NCI-H2227 (cell line): ENCODE data around the gene SKP1.

Source experiments
- DNase-seq: peaks from one replicate; lab custom pipeline; 2025; ENCODE audit not compliant: unreplicated experiment; lab: John Stamatoyannopoulos, UW

SKP1 gene

DNA sequence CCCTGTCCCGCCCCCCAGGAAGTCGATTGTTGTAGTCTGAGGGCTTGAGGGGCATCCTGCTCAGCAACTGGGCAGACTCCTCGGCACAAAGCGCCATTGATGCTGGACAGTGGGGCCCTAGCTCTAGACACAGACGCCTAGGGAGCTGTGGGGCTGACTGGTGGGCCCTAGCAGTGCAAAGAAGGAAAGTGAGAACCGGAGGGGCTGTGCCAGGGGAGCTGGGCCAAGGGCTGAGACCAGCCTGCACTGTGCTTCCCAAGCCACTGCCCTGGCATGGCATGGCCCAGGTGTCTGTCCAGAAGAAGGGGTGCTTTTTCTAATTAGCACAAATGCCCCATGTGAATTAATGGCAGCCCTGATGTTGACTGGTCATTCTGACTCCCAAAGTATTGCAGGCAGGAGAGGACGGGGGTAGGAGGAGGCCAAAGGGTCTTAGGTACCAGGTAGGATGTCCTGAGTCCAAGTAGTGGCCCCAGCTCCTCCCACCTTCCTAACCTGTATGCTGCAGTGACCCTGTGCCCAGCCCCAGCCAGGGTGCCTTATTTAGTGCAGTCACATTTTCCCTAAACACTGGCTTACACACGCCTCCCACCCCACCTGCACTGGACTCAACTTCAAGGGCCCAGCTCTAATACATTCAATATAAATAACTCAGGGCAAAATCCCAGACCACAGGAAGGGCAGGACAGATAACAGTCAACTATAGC lies 46.4 kb downstream of the SKP1 start:
- no peak for DNase-seq

DNA sequence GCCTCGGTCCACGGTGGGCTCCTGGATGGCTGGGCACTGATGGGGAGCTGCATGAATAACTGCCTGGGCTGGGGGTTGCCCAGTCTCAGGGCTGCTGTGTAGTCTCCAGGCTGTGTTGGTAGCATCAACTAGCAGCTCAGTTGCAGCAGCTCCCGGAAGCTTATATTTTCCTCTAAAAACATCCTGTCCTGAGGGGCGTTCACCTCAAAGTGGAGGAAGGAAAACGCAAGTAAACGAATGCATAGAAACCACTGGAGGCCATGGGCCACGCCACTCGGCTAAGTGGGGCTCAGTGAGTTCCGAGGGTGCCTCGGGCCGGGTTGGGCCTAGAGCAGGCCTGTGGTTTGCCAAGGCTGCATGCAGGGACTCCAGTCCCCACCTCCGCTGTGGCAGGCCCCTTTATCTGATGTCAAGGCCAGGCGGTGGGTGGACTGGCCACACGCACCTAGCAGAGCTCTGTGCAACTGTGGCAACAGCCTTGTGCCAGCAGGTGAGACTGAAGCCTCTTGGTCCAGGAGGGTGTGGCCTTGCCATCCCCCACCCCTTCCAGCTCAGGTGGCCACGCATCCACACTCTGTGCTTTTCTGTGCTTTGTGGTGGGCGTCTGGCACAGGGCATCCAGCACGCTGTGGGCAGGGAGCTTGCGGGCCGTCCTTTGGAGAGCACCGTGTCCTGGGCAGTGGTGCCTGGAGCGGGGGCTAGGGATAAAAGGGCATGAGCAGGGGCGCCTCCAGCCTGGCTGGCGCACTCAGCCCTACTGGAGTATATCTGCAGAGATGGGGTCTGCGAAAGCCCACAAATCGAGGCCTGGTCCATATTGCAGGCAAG lies 47.1 kb downstream of the SKP1 start:
- no peak for DNase-seq

GRCh38 chr5:134128648-134128995 lies 48.1 kb downstream of the SKP1 start:
- DNase-seq = no peak

DNA sequence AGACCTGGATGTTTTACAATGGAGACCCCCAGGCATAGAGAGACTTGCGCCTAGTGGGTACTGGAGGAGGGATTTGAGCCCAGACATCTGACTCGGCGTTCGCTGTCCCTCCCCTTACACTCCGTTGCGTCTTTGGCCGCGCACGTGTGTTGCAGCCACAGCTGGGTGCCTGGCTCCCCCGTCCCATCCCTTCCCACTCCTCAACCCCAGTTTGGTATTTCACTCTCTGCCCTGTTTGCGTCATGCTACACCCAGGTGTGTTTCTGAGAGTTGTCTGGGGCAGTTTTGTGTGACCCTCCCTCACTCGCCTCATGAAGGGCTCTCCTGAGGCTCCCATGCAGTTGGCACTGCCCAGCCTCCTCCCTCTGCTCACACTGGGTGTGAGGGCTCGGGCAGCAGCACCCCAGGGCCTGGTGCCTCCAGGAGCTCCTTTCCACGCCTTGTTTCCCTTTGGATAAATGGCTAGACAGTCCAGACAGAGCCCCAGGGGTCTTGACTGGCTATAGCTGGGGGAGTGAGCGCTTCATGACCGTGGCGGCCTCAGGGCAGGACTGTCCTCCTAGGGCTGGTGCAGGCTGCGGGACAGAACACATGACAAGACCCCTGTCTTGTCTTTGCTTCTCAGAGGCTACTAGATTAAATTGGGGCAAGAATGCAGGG lies 48.6 kb downstream of the SKP1 start:
- DNase-seq = no peak

- no peak for DNase-seq
Observed at GRCh38 chr5:134127376-134127861, 49.3 kb downstream of the SKP1 start.

- DNase-seq = no peak
Observed at GRCh38 chr5:134125039-134126015, 51.4 kb downstream of the SKP1 start.

- no peak for DNase-seq
Observed at GRCh38 chr5:134124289-134125038, 52.3 kb downstream of the SKP1 start.

DNA sequence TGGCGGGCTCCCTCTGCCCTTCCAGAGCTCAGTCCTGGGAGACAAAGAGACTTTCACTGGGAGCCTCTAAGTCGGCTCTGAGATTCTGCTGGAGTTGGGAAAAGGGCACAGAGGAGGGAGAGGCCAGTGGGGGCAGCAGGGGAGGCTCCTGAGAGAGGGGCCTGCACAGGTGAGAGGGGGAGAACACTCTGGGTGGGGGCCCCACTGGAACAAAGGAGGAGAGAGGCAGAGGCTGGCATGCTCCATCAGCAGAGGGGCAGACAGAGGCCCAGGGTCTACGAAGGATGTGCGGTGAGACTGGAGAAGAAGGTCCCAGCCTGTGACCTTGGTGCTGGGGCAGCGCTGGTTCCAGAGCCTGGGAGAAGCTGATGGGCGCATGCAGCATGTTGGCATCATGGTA lies 53.4 kb downstream of the SKP1 start:
- no peak for DNase-seq

- no peak for DNase-seq
Observed at GRCh38 chr5:134122530-134122929, 54.2 kb downstream of the SKP1 start.

DNA sequence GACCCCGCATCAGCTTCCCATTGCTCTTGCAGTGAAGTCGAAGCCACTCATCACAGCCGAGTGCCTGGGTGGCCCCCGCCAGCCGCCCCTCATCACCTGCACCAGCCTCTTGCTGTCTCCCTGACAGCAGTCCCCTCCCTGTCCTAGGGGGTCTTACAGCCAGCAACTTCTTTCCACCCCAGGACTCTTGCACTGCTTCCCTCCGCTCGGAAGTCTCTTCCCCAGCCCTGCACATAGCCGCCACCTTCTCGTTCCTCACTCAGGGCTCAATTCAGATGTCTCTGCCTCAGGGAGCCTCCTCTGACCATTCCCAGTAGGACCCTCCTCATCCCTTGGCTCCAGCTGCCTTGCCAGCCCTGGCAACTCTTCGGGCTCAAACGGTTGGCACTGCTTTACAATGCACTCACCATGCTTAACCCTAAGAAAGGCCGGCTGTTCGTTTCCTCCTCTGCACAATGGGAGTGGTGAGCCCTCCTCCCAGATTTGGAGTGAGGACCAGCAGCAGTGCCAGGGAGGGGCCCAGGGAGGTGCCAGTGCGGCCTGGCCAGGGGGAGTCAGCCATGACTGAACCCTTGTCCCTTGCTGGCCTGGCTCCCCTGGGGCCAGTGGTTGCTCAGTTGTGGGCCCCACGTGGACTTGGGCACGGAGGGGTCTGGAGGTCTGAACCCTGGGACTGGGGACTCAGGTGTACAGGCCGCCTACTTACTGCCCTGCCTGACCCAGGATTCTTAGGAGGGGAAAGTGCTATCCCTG lies 56.2 kb downstream of the SKP1 start:
- no peak for DNase-seq

DNA sequence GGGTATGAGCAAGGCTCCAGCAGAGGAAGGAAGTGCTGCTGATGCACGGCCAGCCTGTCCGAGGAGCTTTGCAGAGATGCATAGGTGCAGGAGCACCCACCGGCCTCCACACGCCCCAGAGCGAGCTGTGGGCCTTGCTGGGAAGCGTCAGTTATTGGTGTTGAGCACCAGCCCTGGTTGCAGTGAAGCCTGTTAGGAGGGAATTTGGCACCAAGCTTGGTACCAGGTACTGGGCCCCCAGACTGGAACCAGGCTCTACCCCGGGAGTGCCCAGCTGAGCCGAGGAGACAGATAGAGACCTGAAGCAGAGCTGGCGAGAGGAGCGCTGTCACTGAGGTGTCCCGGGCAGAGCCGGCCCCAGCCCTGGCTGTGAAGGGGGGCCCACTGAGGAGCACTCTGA lies 57.0 kb downstream of the SKP1 start:
- DNase-seq = no peak

DNA sequence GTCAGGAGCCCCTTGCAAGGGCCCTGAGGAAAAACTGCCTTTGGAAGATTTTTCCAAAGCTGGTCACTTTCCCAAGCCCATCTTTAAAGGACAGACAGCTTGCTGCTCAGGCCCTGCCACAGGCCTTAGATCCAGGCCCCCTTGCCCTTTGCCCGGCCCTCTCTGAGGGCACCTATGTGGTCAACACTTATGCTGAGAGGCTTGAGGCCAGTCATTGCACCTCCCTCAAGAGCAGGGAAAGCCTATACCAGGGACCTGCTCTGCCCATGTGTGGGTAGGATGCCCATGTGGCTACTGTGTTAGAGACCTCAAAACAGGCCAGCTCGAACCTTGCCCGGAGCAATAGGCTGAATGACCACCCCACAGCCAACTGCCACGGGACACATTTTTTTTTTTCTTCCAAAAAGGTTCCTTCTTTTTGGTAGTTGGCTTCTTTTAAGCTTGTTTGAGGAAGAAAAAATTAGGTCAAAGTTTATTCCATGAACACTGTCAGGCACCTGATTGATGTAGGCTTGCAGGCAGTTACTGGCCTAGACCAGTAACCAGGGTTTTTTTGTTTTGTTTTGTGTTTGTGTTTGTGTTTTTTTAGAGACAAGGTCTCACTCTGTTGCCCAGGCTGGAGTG lies 58.4 kb downstream of the SKP1 start:
- no peak for DNase-seq

DNA sequence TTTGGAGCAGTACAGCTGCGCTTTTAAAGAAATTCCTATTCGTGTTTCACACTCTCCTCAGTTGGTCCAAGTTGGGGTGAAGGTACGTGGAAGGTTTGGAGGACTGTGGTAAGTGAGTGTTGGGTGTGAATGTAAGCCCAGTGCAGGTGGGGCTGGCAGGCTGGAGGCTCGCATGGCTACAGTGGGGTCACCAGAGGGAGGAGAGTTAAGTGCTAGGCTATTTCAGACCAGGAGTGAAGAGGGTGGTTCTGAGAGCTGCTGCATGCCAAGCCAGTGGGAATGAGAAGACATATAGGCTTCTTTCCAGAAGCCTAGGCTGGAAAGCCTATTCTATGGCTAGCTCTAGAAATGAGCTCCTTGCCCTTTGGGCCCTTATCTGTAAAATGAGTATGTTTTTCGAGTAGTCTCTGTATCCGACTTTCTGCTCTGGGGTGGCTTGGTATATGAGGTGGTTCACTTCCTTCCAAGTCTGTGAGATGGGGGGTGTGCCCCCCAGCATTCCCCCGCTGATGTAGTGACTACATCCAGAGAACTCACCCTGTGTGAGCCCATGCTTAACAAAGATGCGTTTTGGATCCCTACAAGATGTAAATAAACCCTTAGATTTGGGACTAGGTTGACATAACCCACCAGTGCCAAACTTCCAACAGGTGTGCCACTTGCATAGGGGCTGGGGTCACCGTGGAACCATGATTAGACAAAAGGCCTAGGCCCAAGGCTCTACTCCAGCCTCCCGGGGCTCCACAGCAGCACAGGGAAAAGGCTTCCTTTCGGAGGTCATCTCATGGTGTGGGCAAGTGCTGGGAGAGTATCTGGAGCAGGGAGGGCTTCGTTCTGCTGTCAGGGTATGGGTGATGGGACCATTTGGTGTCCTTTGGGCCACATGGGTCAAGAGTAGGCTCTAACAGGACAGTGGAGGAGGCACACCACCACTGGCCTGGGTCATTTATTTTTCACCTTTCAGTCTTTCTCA lies 59.7 kb downstream of the SKP1 start:
- no peak for DNase-seq

DNA sequence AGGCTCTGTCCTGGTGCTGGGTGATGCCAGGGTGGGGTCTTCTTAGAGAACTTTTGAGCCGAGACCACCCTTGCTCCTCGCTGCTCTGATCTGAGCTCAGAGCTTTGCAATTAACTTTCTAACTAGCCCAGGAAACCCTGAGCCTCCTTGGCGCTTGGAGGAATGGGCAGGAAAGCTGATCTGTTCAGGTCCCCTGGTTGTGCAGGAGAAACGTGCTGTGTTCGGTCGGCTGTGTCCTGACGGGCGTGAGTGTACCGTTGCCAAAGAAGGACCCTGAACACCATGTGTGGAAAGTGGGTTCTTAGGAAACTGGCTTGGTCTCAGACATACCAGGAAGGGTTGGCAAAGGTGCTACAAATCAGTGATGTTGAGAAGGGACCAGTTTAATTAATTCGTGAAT lies 60.5 kb downstream of the SKP1 start:
- DNase-seq = no peak

GRCh38 chr5:134115806-134116175 lies 61.0 kb downstream of the SKP1 start:
- DNase-seq = no peak

DNA sequence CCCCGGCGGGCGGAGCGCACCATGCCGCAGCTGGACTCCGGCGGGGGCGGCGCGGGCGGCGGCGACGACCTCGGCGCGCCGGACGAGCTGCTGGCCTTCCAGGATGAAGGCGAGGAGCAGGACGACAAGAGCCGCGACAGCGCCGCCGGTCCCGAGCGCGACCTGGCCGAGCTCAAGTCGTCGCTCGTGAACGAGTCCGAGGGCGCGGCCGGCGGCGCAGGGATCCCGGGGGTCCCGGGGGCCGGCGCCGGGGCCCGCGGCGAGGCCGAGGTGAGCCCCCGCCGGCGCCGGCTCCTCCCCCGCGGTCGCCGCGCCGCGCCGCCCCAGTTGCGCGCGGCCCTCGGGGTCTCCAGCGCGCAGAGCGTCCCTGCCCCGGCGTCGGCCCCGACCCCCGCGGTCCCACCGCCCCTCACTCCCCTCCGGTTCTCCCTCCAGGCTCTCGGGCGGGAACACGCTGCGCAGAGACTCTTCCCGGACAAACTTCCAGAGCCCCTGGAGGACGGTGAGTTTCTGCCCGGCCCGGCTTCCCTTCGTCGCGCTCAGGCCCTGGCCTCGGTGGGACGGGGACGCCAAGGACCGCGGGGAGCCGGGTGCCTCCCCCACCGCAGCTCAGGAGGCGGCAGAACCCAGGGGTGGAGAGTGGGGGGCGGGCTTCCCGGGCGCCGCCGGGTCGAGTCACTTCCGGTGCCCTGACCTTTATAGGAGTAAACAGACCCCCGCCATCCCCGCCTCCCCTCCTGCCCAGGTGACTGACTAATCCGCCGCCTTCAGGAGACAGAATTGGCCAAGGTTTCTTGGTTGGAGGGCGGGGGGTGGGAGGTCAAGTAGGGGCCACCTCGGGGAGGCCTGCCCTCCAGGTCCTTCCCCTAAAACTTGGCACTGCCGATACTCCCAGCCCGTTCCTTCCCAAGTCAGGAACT lies 61.6 kb downstream of the SKP1 start:
- peak; percentile 30 for DNase-seq
